NCI-H1694 treated with DMSO at 0.1 percent for 48 hours (cell line): ENCODE data around the gene SLC39A6.
"Not testable (repeated sequence)": the region's sequence is repeated elsewhere in the genome, so short reads cannot be mapped to it uniquely, and the experiment has no call there.

Experiments
- DNase-seq: peaks from one replicate; lab custom pipeline; 2025; lab: John Stamatoyannopoulos, UW

SLC39A6 gene, protein sequence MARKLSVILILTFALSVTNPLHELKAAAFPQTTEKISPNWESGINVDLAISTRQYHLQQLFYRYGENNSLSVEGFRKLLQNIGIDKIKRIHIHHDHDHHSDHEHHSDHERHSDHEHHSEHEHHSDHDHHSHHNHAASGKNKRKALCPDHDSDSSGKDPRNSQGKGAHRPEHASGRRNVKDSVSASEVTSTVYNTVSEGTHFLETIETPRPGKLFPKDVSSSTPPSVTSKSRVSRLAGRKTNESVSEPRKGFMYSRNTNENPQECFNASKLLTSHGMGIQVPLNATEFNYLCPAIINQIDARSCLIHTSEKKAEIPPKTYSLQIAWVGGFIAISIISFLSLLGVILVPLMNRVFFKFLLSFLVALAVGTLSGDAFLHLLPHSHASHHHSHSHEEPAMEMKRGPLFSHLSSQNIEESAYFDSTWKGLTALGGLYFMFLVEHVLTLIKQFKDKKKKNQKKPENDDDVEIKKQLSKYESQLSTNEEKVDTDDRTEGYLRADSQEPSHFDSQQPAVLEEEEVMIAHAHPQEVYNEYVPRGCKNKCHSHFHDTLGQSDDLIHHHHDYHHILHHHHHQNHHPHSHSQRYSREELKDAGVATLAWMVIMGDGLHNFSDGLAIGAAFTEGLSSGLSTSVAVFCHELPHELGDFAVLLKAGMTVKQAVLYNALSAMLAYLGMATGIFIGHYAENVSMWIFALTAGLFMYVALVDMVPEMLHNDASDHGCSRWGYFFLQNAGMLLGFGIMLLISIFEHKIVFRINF

DNA sequence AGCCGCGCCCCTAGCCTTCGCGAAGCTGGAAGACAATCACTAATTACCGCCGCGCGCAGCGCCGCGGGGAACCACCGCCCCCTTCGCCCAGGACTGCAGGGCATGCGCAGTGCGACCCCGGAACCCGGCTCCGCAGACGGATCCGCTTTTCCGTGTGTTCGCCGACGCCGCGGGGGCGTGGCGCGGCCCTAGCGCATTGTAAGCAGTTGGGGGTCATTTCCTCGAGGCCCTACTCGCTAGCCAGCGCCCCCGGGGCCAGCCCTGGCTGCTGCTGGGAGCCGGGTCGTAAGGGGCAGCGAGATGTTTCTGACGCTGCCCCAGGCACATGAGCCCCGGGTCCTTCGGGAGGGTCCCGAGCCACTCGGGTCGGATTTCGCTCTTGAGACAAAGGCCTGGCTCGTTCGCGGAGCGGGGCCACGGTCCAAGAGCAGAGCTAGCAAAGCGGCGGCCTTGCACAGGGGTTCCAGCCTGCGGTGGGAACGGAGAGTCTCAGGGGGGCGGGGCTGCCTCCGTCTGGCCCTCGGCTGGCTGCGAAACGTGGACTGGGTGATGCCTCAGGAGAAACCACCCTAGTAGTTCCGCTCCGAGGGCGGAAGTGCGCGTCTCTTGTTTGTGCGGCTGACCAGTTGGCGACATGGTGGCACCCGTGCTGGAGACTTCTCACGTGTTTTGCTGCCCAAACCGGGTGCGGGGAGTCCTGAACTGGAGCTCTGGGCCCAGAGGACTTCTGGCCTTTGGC lies at the start of gene SLC39A6, which contains the start of gene ELP2:
SLC39A6 (minus strand) TSS at position 41 of the 739 bp plus-strand sequence. CDS start 2,333 bp downstream, outside the sequence.
ELP2 (plus strand) TSS at position 600 of the 739 bp plus-strand sequence; CDS start at position 635, 35 bp downstream.
- DNase-seq: peak; percentile 83

GRCh38 chr18:36177913-36178312 lies 48.8 kb upstream of the SLC39A6 start:
- DNase-seq: no peak

DNA sequence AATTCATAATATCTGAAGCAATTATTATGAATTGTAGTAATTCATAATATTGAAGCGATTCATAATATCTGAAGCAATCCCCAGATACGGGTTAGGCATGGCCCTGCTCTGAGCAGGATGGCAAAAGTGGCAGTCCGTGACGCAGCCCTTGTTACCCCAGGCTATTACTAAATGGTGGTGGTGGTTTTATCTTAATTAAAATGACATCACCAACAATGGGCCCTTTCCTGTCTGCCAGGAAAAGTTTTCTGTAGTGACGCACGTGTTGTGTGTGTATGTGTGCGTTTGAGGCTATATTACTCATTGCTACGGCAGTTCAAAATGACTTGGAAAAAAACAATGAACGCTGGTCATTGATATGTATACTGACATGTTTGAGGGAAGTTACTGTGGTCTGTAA lies 47.6 kb upstream of the SLC39A6 start:
- no peak for DNase-seq

GRCh38 chr18:36176177-36176584 lies 47.0 kb upstream of the SLC39A6 start:
- no peak for DNase-seq

GRCh38 chr18:36175481-36175880 lies 46.3 kb upstream of the SLC39A6 start:
- no peak for DNase-seq

DNA sequence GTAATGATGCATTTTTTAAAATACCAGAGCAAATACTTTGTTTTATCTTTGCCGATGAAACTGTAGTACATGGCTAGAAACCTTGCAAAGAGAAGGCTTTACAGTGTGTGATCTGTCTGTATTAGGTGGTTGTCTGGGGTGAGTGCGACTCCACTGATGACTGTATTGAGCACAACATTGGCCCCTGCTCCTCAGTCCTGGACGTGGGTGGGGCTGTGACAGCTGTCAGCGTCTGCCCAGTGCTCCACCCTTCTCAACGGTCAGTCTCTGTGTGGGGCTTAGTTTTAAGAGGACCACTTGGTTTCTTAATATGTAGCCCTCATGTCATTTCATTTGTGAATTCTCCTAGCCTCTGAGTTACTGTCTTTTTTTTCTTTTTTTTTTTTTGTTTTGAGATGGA lies 40.8 kb upstream of the SLC39A6 start:
- DNase-seq: no peak

GRCh38 chr18:36168296-36168695 lies 39.2 kb upstream of the SLC39A6 start:
- DNase-seq: not testable (repeated sequence)

DNA sequence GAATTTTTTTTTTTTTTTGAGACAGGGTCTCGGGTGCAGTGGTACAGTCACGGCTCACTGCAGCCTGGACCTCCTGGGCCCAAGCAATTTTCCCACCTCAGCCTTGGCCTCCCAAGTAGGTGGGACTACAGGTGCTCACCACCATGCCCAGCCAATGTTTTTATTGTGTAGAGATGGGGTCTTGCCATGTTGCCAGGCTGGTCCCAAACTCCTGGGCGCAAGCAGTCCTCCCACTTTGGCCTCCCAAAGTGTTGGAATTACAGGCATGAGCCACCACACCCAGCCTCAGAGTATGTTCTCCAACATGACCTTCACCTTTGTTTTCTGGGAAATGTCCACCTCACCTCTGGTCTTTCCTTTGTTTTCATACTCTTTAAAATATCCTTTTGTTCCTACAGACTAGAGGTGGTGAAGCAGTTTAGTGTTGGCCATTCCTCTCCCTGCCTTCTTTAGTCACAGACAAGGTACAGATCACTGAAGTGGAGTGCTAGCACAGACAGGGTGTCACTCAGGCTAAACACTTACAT lies 38.6 kb upstream of the SLC39A6 start:
- DNase-seq: no peak

- no peak for DNase-seq
Observed at GRCh38 chr18:36162981-36163380, 33.8 kb upstream of the SLC39A6 start.

DNA sequence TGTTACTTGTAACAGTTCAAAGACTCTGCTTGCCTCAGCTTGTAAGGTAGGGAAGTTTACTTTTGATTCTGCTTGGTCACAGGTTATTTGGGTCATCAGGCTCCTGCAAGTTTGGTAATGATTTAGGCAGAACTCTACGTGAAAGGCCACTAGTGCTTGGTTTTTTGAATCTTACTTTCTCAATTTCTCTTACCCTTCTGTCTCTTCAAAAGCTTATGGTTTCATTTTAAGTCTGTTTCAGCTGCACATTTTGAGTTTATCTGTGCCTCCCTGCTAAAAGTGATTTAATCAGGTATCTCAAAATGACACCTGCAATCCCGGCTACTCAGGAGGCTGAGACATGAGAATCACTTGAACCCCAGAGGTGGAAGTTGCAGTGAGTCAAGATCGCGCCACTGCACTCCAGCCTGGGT lies 31.8 kb upstream of the SLC39A6 start:
- DNase-seq: no peak

- DNase-seq: no peak
Observed at GRCh38 chr18:36158266-36158867, 29.2 kb upstream of the SLC39A6 start.

DNA sequence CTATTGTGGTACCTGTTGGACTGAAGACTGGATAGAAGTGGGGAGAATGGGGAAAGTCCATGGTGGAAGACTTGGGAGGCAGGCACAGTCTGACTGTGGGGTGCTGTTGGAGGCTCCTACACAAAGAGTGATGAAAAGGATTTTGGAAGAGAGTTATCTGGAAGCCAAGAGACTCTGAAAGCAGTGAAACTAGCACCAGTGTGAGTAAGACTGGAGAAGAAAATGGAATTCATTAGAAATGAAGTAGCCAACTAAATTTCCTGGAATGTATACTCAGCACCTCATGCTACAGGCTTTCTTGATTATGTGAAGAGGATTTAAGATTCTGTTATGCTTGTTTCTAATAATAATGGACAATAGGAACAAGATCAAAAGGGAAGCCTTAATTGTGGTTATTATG lies 28.3 kb upstream of the SLC39A6 start:
- no peak for DNase-seq

DNA sequence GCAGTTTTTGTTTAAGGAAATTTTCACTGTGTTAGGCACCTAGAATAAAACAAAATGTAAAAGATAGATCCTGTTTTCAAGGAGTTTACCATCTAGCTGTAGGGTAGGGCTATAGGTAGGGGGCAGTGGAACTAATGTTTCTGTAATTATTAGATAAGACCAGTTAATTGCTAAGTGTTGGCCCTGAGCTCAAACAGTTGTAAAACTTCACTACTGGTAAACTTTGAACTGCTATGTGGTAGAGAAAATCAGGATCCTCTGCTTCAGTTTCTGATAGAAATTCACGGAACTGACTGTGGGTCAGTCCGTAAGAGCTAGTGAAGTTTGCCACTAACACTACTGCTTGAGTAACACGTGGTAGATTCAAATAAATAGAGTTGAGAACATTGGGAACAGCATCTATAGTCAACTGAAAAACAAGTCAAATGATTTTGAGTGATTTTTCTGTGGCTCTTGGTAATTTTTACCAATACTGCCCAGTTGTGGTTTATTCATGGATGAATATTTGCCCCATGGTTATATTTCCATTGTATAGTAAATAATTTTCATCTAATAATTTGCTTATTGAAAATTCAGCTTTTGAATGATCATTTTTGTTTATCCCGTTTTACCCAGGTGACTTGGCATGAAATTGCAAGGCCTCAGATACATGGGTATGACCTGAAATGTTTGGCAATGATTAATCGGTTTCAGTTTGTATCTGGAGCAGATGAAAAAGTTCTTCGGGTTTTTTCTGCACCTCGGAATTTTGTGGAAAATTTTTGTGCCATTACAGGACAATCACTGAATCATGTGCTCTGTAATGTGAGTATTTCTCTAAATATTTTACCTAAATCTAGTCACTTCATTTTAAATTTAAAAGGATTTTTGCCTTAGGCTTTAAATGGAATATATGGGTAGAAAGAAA lies 27.0 kb upstream of the SLC39A6 start:
- no peak for DNase-seq

DNA sequence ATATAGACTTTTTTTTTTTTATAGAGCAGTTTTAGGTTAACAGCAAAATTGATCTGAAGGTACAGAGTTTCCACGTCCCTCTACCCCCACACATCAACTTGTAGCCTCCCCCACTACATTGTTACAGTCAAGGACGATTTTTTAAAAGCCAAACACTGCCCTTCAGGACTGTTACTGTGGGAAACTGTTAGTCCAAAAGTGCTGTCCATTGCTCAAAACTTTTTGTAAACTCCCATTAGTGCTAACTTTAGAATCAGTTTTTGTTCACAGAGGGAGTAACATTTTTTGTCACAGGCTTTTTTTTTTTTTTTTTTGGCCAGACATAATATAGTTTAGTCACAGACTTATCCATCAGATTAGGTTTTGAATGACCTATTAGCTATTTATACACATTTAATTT lies 24.6 kb upstream of the SLC39A6 start:
- DNase-seq: no peak

GRCh38 chr18:36153203-36153602 lies 24.1 kb upstream of the SLC39A6 start:
- no peak for DNase-seq

- DNase-seq: no peak
Observed at GRCh38 chr18:36152781-36153180, 23.6 kb upstream of the SLC39A6 start.

DNA sequence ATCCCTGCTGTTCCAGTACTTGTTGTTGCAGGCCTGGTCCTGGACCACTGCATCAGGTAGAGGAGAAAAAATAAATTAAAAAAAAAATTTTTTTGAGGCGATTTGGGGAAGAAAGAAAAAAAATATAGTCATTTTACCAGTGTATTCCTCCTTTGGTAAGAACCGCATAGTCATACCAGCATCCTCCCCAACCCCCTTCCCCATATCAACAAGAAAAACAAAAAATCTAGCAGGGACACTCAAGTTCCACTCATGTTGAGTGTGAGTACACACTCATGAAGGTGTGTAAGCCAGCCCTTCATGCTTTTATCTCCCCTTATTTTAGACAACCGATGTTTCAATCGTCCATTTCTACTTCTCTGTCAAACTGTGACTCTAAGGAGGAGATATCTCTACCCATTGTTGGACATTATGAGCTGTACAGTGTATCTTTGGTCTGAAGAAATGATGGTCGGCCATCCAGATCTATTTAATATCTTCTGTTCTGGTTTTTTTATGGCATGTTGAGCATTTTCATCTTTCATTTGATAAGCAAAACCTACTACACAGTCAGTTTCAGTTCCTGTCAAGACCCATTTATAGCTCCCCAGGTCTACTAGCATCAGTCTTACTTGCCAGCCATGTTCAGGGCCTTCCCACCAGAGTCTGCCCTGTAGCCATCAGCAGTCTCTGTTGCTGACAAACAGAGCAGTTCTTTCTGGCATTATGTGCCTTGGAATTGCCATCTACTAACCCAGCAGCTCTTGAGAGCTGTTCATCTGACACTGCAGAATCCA lies 20.6 kb upstream of the SLC39A6 start:
- DNase-seq: no peak

- no peak for DNase-seq
Observed at GRCh38 chr18:36143391-36143790, 14.3 kb upstream of the SLC39A6 start.

DNA sequence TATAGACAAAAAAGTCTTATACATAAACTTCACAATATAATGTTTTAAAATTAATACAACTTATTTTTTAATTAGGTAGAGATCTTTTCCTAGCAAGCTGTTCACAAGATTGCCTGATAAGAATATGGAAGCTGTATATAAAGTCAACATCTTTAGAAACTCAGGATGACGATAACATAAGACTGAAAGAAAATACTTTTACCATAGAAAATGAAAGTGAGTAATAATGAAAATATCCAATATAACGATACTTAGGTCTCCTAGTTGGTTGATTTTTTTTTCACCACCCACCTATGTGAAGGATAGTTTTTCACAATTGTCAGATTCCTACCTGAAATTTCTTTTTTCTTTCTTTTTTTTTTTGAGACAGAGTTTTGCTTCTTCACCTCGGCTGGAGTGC lies 13.6 kb upstream of the SLC39A6 start:
- DNase-seq: no peak

DNA sequence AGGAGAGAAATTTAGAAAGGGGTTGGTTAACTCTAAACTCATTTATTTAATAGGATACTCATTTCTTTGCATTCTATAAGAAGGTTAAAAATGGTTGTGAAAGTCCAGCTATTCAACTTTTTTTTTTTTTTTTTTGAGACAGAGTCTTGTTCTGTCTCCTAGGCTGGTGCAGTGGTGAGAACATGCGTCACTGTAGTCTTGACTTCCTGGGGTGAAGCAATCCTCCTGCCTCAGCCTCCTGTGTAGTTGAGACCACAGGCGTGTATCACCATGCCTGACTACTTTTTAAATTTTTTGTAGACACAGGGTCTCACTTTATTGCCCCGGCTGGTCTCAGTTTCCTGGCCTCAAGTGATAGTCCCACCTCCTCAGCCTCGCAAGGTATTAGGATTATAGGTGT lies 12.4 kb upstream of the SLC39A6 start:
- DNase-seq: no peak
